Caki2 (cell line): ENCODE data around the gene C1orf35. TPM values are rescaled to one million over a fixed set of nuclear protein-coding genes. Genes with fewer than 3 reads are reported as not detected.

Experiments
- DNase-seq: peaks from one replicate; pipeline ENCODE4 v3.0.0-alpha.2; 2015; ENCODE audit warnings: low read depth
- in situ Hi-C: cut with HindIII; loops from 2 replicates; pipeline ENCODE4 v1.10.0; 2016; ENCODE audit warnings: low sequenced_read_pairs, low pct_unique_long_range_greater_than_20kb, mixed read lengths
- total RNA-seq: library from RNA; depleted of rRNA; stranded (reverse); fragments of >200 nt; shearing (Covaris generic); gene quantifications from 2 replicates; pipeline ENCODE4 v1.2.3, GENCODE V29; 2014; ENCODE audit warnings: low replicate concordance

C1orf35 gene
- total RNA-seq, 1 experiment from 2014 or later: 61.2 TPM

GRCh38 chr1:228100822-228101613 is 2.1 kb downstream of the C1orf35 start:
- no peak for DNase-seq
- in situ Hi-C loops: no loop called here

- in situ Hi-C loops: no loop called here
- DNase-seq: no peak
These were observed 3.8 kb downstream of the C1orf35 start for GRCh38 chr1:228099331-228099732.

- in situ Hi-C loops: no loop called here
- DNase-seq: no peak
These were observed 4.7 kb downstream of the C1orf35 start for GRCh38 chr1:228098323-228098931.

- DNase-seq: no peak
- in situ Hi-C loops: no loop called here
These were observed 5.6 kb downstream of the C1orf35 start for GRCh38 chr1:228097333-228098081.

- in situ Hi-C loops: no loop called here
- no peak for DNase-seq
These were observed 6.5 kb downstream of the C1orf35 start for GRCh38 chr1:228096416-228097332.

- in situ Hi-C loops: no loop called here
- DNase-seq: no peak
These were observed 7.2 kb downstream of the C1orf35 start for GRCh38 chr1:228095938-228096337.

- no peak for DNase-seq
- in situ Hi-C loops: no loop called here
These were observed 8.0 kb downstream of the C1orf35 start for GRCh38 chr1:228095161-228095560.

- no peak for DNase-seq
- in situ Hi-C loops: no loop called here
These were observed 8.6 kb downstream of the C1orf35 start for GRCh38 chr1:228094432-228095016.

- DNase-seq: no peak
- in situ Hi-C loops: no loop called here
These were observed 9.8 kb downstream of the C1orf35 start for GRCh38 chr1:228093050-228093906.

- DNase-seq: no peak
- in situ Hi-C loops: no loop called here
These were observed 10.6 kb downstream of the C1orf35 start for GRCh38 chr1:228092342-228093049.

- in situ Hi-C loops: no loop called here
- no peak for DNase-seq
These were observed 12.0 kb downstream of the C1orf35 start for GRCh38 chr1:228091084-228091483.

GRCh38 chr1:228090613-228091081 is 12.5 kb downstream of the C1orf35 start:
- DNase-seq: no peak
- in situ Hi-C loops: no loop called here

- in situ Hi-C loops: no loop called here
- no peak for DNase-seq
These were observed 13.4 kb downstream of the C1orf35 start for GRCh38 chr1:228089519-228090380.

GRCh38 chr1:228088586-228089498 is 14.3 kb downstream of the C1orf35 start:
- no peak for DNase-seq
- in situ Hi-C loops: no loop called here
